Muscle of leg (tissue), 11 donors: ENCODE measurements around the gene UGT1A5. TPM values are rescaled to one million over a fixed set of nuclear protein-coding genes. Genes with fewer than 3 reads are reported as not detected.
A peak's percentile ranks its signal among the peaks of the same experiment; 100 is the strongest.

ENCODE experiments used
- DNase-seq: peaks from one replicate; pipeline ENCODE4 v3.0.0; 2013
- H3K27ac ChIP-seq: one replicate; pipeline ENCODE4 v1.5.1; 2013; ENCODE audit warnings: mild to moderate bottlenecking, low read length, control low read depth
- H3K27me3 ChIP-seq: one replicate; pipeline ENCODE4 v1.6.1; 2013; ENCODE audit warnings: low read length; ENCODE audit not compliant: control insufficient read depth, insufficient read depth
- H3K36me3 ChIP-seq: one replicate; pipeline ENCODE4 v1.6.1; 2013; ENCODE audit warnings: low read length; ENCODE audit not compliant: control insufficient read depth, insufficient read depth
- H3K4me1 ChIP-seq: one replicate; pipeline ENCODE4 v1.6.1; 2013; ENCODE audit warnings: low read length; ENCODE audit not compliant: control insufficient read depth, insufficient read depth
- H3K4me3 ChIP-seq: one replicate; pipeline ENCODE4 v1.5.1; 2013; ENCODE audit warnings: low read length, control low read depth
- H3K9me3 ChIP-seq: replicated peaks from 2 replicates; pipeline ENCODE4 v1.6.1; 2013; ENCODE audit warnings: low read depth, low read length; ENCODE audit not compliant: control insufficient read depth
- WGBS: methylation state at CpG from one replicate; pipeline ENCODE4 v1.1.5; 2013; ENCODE audit warnings: missing lambda C conversion rate; ENCODE audit not compliant: insufficient coverage; 5-methylcytosine and 5-hydroxymethylcytosine counted together
- polyA plus RNA-seq, 8 donors: library from polyadenylated mRNA; unstranded; fragments of 120-200 nt; gene quantifications; one replicate each; pipeline versions ENCODE4 v1.2.1 to v1.2.3, GENCODE V29; 2013; ENCODE audit warnings: inconsistent platforms in 1 of 8, low replicate concordance in 1 of 8; ENCODE audit not compliant: insufficient read length in 8 of 8, insufficient read depth in 1 of 8
- total RNA-seq: library from RNA; stranded (reverse); fragments of 120-200 nt; gene quantifications from one replicate; pipeline ENCODE4 v1.2.4, GENCODE V29; 2013

Gene UGT1A5
- total and polyA plus RNA-seq, 9 donors, result not detected

- Histone ChIP-seq H3K27ac (no peak overlapping the region), H3K9me3 (no peaks in the 10 kb centered on the region), H3K36me3 (no peaks in the 10 kb centered on the region), H3K4me1 (no peaks in the 10 kb centered on the region), H3K27me3 (no peaks in the 10 kb centered on the region), H3K4me3 (no peak overlapping the region)
- 86% methylated on average over 3 of the region's 4 CpGs for WGBS
- no peak for DNase-seq
These were observed 32.2 kb upstream of the UGT1A5 start for GRCh38 chr2:233680361-233681045.

GRCh38 chr2:233681521-233682099 is 31.1 kb upstream of the UGT1A5 start, which contains the start of gene UGT1A7:
TSS of gene UGT1A7 (plus strand) at chr2:233681901. CDS start at chr2:233681938, 37 bp downstream.
- H3K9me3 ChIP-seq, result no peaks in the 10 kb centered on the region
- no CpG with 5 or more reads among the region's 5 CpGs for WGBS

GRCh38 chr2:233684640-233685039 is 28.1 kb upstream of the UGT1A5 start:
- no peak overlapping the region for H3K27ac ChIP-seq
- H3K36me3 ChIP-seq, result no peaks in the 10 kb centered on the region
- H3K9me3 ChIP-seq, result no peaks in the 10 kb centered on the region
- no CpG with 5 or more reads among the region's 1 CpG for WGBS
- no peak for DNase-seq
- no peaks in the 10 kb centered on the region for H3K4me1 ChIP-seq
- H3K4me3 ChIP-seq, result no peak overlapping the region
- peaks cover 2% of the 10 kb centered on the region for H3K27me3 ChIP-seq

More at GRCh38 chr2:233681521-233682099, 31.1 kb upstream of the UGT1A5 start, which contains the start of gene UGT1A7:
- Histone ChIP-seq H3K4me3 (no peak within 1 kb of the TSS), H3K27ac (no peak within 1 kb of the TSS), H3K27me3 (peaks cover 2% of the 10 kb centered on the region), H3K4me1 (no peaks in the 10 kb centered on the region), H3K36me3 (no peaks in the 10 kb centered on the region)
- DNase-seq, result no peak

GRCh38 chr2:233686928-233687327 is 25.8 kb upstream of the UGT1A5 start:
- no peaks in the 10 kb centered on the region for H3K36me3 ChIP-seq
- no peak overlapping the region for H3K4me3 ChIP-seq
- H3K27me3 ChIP-seq, result peaks cover 2% of the 10 kb centered on the region
- no peak for DNase-seq
- H3K27ac ChIP-seq, result no peak overlapping the region
- WGBS, result 86% methylated on average over 2 of the region's 5 CpGs
- H3K4me1 ChIP-seq, result no peaks in the 10 kb centered on the region
- no peaks in the 10 kb centered on the region for H3K9me3 ChIP-seq

GRCh38 chr2:233688341-233688740 is 24.4 kb upstream of the UGT1A5 start:
- no peaks in the 10 kb centered on the region for H3K4me1 ChIP-seq
- no peaks in the 10 kb centered on the region for H3K9me3 ChIP-seq
- no peaks in the 10 kb centered on the region for H3K36me3 ChIP-seq
- WGBS, result no CpG with 5 or more reads among the region's 5 CpGs
- DNase-seq, result no peak
- peaks cover 2% of the 10 kb centered on the region for H3K27me3 ChIP-seq
- no peak overlapping the region for H3K27ac ChIP-seq
- H3K4me3 ChIP-seq, result no peak overlapping the region

DNA sequence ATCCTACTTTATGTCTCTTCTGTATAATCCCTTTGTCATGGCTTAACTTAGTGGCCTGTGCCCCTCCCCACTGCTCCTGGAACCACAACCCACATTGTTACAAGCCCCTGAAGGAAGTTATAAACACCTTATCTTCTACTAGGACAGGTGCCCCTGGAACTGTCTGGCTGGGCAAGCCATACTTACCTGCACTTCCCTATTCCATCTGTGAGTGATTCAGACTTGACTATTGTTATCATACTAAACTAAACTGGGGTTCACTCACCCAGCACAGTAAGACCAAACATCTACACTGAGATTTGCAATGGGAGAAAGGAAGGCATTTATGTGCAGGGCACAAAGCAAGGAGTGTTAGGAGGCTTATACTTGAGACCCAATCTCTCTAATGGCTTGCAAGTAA is 23.7 kb upstream of the UGT1A5 start:
- Histone ChIP-seq H3K27me3 (peaks cover 2% of the 10 kb centered on the region), H3K27ac (no peak overlapping the region), H3K9me3 (no peaks in the 10 kb centered on the region), H3K4me1 (no peaks in the 10 kb centered on the region), H3K36me3 (no peaks in the 10 kb centered on the region), H3K4me3 (no peak overlapping the region)
- no peak for DNase-seq

DNA sequence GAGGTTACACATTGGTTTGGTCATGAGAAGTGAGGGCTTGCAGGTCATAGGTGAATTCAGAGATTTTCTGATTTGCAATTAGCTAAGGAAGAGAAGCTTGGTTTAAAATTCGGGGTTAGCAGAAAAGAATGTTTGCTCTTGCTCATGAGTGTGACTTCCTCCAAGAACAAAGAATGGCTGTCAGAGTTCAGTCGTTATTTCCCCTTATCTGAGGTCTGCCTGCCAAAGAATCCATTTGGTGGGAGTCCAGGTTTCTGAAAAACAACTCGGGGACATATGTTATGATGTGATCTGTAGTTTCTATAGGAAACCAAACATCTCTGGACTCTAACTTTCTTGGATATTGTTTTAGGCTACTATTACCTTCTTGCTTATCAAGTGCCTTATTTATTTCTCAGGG is 23.2 kb upstream of the UGT1A5 start:
- Histone ChIP-seq H3K4me3 (no peak overlapping the region), H3K27ac (no peak overlapping the region), H3K4me1 (no peaks in the 10 kb centered on the region), H3K27me3 (peaks cover 2% of the 10 kb centered on the region), H3K9me3 (no peaks in the 10 kb centered on the region), H3K36me3 (no peaks in the 10 kb centered on the region)
- peak; percentile 3 for DNase-seq
- WGBS, result 33% methylated on average over 1 of the region's 3 CpGs

DNA sequence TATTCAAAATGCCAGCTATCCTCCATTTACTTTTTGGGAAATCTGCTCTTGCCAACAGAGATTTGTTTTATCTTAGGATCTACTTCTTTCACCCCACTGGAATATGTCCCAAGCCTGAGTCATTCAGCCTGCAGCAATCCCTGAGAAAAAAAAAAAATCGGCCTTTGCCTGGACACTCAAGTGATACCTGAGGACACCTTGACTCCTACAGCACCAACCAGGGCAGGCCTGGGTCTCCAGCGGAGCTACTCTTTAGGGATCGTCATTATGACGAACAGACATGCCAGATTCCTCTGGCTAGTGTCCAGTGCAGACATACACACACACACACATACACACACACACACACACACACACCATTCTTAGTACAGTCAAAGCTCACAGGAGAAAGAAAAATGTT is 22.3 kb upstream of the UGT1A5 start:
- no peak overlapping the region for H3K27ac ChIP-seq
- H3K9me3 ChIP-seq, result no peaks in the 10 kb centered on the region
- WGBS, result no CpG with 5 or more reads among the region's 4 CpGs
- H3K27me3 ChIP-seq, result peaks cover 2% of the 10 kb centered on the region
- no peak overlapping the region for H3K4me3 ChIP-seq
- no peaks in the 10 kb centered on the region for H3K36me3 ChIP-seq
- no peaks in the 10 kb centered on the region for H3K4me1 ChIP-seq
- DNase-seq, result no peak

- DNase-seq, result no peak
- no peak overlapping the region for H3K27ac ChIP-seq
- no peaks in the 10 kb centered on the region for H3K36me3 ChIP-seq
- H3K9me3 ChIP-seq, result no peaks in the 10 kb centered on the region
- no peak overlapping the region for H3K4me3 ChIP-seq
- no peaks in the 10 kb centered on the region for H3K27me3 ChIP-seq
- WGBS, result 88% methylated on average over 4 of the region's 11 CpGs
- H3K4me1 ChIP-seq, result no peaks in the 10 kb centered on the region
These were observed 21.0 kb upstream of the UGT1A5 start for GRCh38 chr2:233691443-233692433.

DNA sequence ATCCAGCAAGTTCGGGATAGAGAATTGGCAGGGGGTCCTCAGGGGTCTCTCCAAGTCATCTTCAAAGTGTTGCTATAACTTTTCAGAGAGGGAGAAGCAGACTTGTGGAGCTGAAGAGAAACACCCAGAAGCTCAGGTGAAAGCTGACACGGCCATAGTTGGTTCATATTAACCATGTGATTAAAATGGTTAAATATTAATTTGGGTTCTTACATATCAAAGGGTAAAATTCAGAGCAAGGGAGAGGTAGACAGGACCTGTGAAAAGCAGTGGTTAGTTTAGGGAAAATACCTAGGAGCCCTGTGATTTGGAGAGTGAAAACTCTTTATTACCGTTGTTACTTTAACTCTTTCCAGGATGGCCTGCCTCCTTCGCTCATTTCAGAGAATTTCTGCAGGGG is 20.1 kb upstream of the UGT1A5 start, which contains the start of gene UGT1A6:
UGT1A6 (plus strand) TSS at position 243 of the 400 bp plus-strand sequence; CDS start at position 358, 115 bp downstream.
- H3K27ac ChIP-seq, result no peak within 1 kb of the TSS
- H3K27me3 ChIP-seq, result no peaks in the 10 kb centered on the region
- no peaks in the 10 kb centered on the region for H3K4me1 ChIP-seq
- H3K4me3 ChIP-seq, result no peak within 1 kb of the TSS
- no peaks in the 10 kb centered on the region for H3K9me3 ChIP-seq
- no peaks in the 10 kb centered on the region for H3K36me3 ChIP-seq
- WGBS, result 91% methylated on average over 1 of the region's 4 CpGs
- DNase-seq, result no peak
